NCI-H524 (cell line): ENCODE results near the gene MAPK1.
A peak's percentile ranks its signal among the peaks of the same experiment; 100 is the strongest.
"Not testable (repeated sequence)": the region's sequence is repeated elsewhere in the genome, so short reads cannot be mapped to it uniquely, and the experiment has no call there.

ENCODE experiments used
- DNase-seq, 2 experiments: peaks; one replicate each; lab custom pipeline; 2025; lab: John Stamatoyannopoulos, UW

The MAPK1 gene

GRCh38 chr22:21818487-21819182 lies 48.8 kb downstream of the MAPK1 start:
- no peak for DNase-seq

GRCh38 chr22:21817497-21817853 lies 50.0 kb downstream of the MAPK1 start:
- DNase-seq = not testable (repeated sequence)

- DNase-seq = no peak
Observed at GRCh38 chr22:21816787-21817496, 50.5 kb downstream of the MAPK1 start.

GRCh38 chr22:21816472-21816786 lies 51.0 kb downstream of the MAPK1 start:
- no peak for DNase-seq

GRCh38 chr22:21815958-21816357 lies 51.5 kb downstream of the MAPK1 start:
- no peak for DNase-seq

- DNase-seq = no peak
Observed at GRCh38 chr22:21815357-21815756, 52.1 kb downstream of the MAPK1 start.

DNA sequence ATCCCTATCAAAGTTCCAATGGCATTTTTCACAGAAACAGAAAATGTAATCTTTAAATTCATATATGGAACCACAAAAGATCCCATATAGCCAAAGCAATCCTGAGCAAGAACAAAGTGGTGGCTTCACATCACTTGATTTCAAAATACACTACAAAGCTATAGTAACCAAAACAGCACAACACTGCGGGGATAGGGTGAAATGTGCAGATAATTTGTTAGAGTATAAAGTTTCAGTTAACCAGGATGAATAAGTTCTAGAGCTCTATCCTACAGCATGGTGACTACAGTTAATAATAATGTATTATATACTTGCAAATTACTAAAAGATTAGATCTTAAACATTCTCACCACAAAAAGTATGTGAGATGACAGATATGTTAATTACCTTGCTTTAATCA lies 55.5 kb downstream of the MAPK1 start:
- no peak for DNase-seq

- no peak for DNase-seq
Observed at GRCh38 chr22:21807544-21808529, 59.6 kb downstream of the MAPK1 start.

DNA sequence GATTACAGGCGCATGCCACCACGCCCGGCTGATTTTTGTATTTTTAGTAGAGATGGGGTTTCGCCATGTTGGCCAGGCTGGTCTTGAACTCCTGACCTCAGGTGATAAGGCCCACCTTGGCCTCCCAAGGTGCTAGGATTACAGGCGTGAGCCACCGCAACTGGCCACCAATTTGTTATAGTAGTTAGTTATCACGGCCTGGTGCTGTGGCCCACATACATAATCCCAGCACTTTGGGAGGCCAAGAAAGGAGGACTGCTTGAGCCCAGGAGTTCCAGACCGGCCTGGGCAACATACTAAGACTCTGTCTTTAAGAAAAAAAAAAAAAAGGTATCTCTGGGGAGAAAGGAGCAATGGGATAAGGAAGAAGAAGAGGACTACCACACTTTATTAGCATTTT lies 62.1 kb downstream of the MAPK1 start:
- not testable (repeated sequence) for DNase-seq

GRCh38 chr22:21803811-21804249 lies 63.6 kb downstream of the MAPK1 start:
- no peak for DNase-seq

GRCh38 chr22:21802673-21803072 lies 64.8 kb downstream of the MAPK1 start:
- no peak for DNase-seq

DNA sequence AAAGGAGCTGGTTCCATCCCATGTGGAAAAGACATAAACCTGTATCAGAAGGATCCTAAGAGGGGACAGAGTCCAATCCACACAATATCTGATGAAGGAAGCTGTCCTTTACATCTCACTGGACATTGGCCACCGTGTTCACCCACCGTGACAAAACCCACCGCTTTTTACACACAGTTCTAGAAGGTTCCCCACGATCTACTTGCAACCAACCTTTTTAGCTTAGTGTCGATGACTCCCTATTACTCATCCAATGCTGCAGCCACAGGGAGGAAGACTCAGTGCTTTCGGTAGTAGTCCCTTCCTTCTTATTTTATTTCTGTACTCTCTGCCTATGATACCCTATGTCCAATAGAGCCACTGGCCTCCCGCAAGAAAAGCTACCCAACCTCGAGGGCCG lies 65.4 kb downstream of the MAPK1 start:
- DNase-seq = no peak

DNA sequence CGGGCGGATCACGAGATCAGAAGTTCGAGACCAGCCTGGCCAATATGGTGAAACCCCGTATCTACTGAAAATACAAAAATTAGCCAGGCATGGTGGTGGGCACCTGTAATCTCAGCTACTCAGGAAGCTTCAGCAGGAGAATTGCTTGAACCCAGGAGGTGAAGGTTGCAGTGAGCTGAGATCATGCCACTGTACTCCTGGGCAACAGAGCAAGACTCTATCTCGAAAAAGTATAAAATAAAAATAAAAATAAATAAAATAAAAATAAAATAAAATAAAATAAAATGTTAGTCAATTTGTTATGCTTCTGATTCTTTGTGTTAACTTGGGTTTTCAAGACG lies 66.2 kb downstream of the MAPK1 start:
- not testable (repeated sequence) for DNase-seq

- no peak for DNase-seq
Observed at GRCh38 chr22:21800552-21801303, 66.7 kb downstream of the MAPK1 start.

DNA sequence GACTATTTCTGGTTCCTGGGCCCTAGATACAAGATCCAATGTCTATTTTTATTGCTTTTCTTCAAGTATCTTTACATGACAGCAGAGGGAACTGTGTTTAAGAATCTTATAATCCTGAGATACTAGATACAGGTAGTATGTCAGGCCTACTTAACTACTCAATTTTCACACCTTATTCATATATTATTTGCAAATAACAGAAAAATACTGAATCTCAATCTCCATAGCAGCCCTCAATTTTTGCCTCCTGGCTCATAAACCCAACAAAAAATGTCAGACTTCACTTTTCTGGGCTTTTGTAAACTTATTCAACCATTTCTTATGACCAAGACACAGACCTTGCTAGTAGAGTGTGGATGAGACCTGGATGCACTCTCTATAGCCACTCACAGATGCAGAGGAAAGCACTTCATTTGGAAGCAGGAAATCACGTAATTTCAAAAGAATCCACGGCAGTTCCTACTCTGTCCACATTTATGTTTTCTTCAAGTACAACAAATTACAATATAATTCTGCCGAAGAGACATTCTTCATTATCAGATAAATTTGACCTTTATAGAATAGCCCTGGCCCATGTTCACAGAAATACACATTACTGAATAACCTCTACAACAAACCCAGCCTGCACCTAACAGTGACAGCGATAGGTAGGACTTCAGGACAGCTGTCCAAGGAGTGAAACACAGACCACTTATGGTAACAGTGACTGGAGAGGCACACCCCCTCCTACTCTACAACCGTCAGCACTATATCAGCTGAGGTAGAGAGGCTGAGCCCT lies 69.8 kb downstream of the MAPK1 start:
- DNase-seq = peak in 1 of 2 experiments; percentile 22

GRCh38 chr22:21796863-21797262 lies 70.6 kb downstream of the MAPK1 start:
- peak; percentile 17 to 73 for DNase-seq

DNA sequence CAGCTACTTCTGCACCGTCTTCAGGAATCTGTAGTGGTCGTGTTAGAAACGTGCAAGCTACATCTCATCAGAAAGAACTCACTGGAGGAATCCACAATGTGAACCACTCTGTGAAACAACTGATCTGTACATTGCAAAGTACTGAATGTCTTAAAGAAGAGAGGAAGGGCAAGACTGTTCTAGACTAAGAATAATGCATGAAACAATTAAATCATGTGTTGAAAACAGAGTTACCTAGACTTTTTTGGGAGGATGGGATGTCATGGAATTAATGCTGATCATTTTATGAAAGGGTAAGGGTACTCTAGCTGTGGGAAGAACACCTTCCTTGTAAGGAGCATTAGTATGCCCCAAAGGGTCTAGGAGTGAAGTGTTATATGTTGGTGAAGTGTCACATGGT lies 71.2 kb downstream of the MAPK1 start:
- no peak for DNase-seq

GRCh38 chr22:21793716-21794115 lies 73.7 kb downstream of the MAPK1 start:
- DNase-seq = not testable (repeated sequence)

GRCh38 chr22:21791635-21792625 lies 75.5 kb downstream of the MAPK1 start:
- no peak for DNase-seq
